Upper lobe of left lung (tissue), 4 donors: Measurements from ENCODE around the gene PRR23E.

Experiments
- EP300 ChIP-seq, 4 donors: sonication (generic); formaldehyde crosslinking; IDR thresholded peaks; one replicate each; pipeline ENCODE4 v1.5.1; 2017; ENCODE audit warnings: antibody characterized with exemption in 4 of 4, control low read depth in 2 of 4
- POLR2AphosphoS5 ChIP-seq, 2 donors: sonication (generic); formaldehyde crosslinking; IDR thresholded peaks; one replicate each; pipeline ENCODE4 v1.5.1; 2017; ENCODE audit warnings: antibody characterized with exemption in 2 of 2
- TF ChIP-seq, protein P1 (sequence below), 6 experiments: fragments of 450-650 bp in 4 of 6; fragments of 200-600 bp in 2 of 6; sonication (generic) in 2 of 6; IDR thresholded peaks; one replicate each; pipeline ENCODE4 v1.5.1; 2016 to 2019; ENCODE audit warnings: antibody characterized with exemption in 6 of 6

DNA sequence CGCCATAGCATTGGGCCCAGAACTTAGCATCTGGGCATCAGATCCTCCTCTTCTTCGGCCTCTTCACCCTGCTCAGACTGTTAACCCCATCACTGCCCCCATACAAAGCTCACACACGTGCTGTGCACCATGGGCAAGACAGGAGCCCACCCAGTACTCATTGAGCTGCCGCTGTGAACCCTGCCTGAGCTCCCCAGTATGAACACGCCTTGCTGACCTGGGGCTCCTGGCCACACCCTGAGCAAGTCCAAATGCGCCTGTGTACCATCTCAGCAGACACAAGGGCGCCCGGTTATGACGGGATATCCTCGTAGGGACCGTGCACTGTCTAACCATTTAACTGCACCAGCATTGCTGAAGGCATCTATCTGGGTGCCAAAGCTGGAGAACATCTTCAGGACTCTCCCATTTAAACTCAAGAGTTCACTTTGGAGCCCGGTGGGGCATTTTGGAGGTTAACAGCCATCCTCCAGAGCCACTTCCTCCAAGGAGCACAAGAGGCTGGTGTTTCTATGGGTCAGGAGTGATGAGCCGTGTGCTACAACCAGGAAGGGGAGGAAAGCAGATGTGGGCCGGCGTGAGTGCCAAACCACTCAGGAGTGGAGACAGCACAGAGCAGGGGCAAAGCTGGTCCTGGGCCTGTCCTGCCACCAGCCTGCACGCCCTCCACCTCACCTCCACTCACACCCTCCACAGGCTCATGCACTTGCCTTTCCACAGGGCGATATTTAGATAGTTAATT, 12.1 kb downstream of the PRR23E start:
- TF ChIP-seq, protein P1, sequence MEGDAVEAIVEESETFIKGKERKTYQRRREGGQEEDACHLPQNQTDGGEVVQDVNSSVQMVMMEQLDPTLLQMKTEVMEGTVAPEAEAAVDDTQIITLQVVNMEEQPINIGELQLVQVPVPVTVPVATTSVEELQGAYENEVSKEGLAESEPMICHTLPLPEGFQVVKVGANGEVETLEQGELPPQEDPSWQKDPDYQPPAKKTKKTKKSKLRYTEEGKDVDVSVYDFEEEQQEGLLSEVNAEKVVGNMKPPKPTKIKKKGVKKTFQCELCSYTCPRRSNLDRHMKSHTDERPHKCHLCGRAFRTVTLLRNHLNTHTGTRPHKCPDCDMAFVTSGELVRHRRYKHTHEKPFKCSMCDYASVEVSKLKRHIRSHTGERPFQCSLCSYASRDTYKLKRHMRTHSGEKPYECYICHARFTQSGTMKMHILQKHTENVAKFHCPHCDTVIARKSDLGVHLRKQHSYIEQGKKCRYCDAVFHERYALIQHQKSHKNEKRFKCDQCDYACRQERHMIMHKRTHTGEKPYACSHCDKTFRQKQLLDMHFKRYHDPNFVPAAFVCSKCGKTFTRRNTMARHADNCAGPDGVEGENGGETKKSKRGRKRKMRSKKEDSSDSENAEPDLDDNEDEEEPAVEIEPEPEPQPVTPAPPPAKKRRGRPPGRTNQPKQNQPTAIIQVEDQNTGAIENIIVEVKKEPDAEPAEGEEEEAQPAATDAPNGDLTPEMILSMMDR (IDR thresholded peaks at IDR 0.05) = no peak
- TF ChIP-seq EP300 (IDR thresholded peaks at IDR 0.05) = no peak
- no peak for TF ChIP-seq POLR2AphosphoS5 (IDR thresholded peaks at IDR 0.05)
